ENCODE data around the gene MTHFD1L.

MTHFD1L gene

GRCh38 chr6:151010071-151010470 is 144.6 kb downstream of the MTHFD1L start:
- no peaks in the 10 kb centered on the region for H3F3A ChIP-seq (ENCODE audit: low read depth)
- no peak overlapping the region for H3K9ac ChIP-seq (ENCODE audit: low read depth, low read length, poor library complexity, severe bottlenecking)
- peaks cover 28% of the 10 kb centered on the region for H3K36me3 ChIP-seq (ENCODE audit: insufficient read depth, low read length)
- H2AFZ ChIP-seq (ENCODE audit: low read length): no peak overlapping the region
- H3K9me2 ChIP-seq (replicated peaks; ENCODE audit: low read depth, low read length): no peaks in the 10 kb centered on the region
- TF ChIP-seq CTCF (conservative IDR thresholded peaks at IDR 0.05; ENCODE audit: low read length) (no peak), EZH2phosphoT487 (IDR thresholded peaks at IDR 0.05; ENCODE audit: borderline replicate concordance) (no peak)
- no peak overlapping the region for H3K4me2 ChIP-seq (ENCODE audit: low read depth, low read length, poor library complexity, severe bottlenecking)
- no peaks in the 10 kb centered on the region for H3K9me3 ChIP-seq (ENCODE audit: insufficient read depth, low read depth, low read length)
- no peaks in the 10 kb centered on the region for H4K20me1 ChIP-seq (ENCODE audit: insufficient read depth, low read length, poor library complexity, severe bottlenecking)
- no peak overlapping the region for H3K4me3 ChIP-seq (ENCODE audit: low read length, poor library complexity, severe bottlenecking)
- H3K4me1 ChIP-seq (ENCODE audit: insufficient read depth, low read length, poor library complexity, severe bottlenecking): no peaks in the 10 kb centered on the region
- no peaks in the 10 kb centered on the region for H3K27me3 ChIP-seq (ENCODE audit: insufficient read depth, low read length, poor library complexity, severe bottlenecking)
- no peaks in the 10 kb centered on the region for H3K79me2 ChIP-seq (ENCODE audit: insufficient read depth, low read length)

GRCh38 chr6:151012321-151013294 is 147.1 kb downstream of the MTHFD1L start:
- no peaks in the 10 kb centered on the region for H3K4me1 ChIP-seq (ENCODE audit: insufficient read depth, low read length, poor library complexity, severe bottlenecking)
- no peak overlapping the region for H3K4me3 ChIP-seq (ENCODE audit: low read length, poor library complexity, severe bottlenecking)
- no peak overlapping the region for H3K9ac ChIP-seq (ENCODE audit: low read depth, low read length, poor library complexity, severe bottlenecking)
- no peaks in the 10 kb centered on the region for H3K79me2 ChIP-seq (ENCODE audit: insufficient read depth, low read length)
- no peaks in the 10 kb centered on the region for H3K9me2 ChIP-seq (replicated peaks; ENCODE audit: low read depth, low read length)
- no peaks in the 10 kb centered on the region for H4K20me1 ChIP-seq (ENCODE audit: insufficient read depth, low read length, poor library complexity, severe bottlenecking)
- H3F3A ChIP-seq (ENCODE audit: low read depth): no peaks in the 10 kb centered on the region
- no peaks in the 10 kb centered on the region for H3K27me3 ChIP-seq (ENCODE audit: insufficient read depth, low read length, poor library complexity, severe bottlenecking)
- no peaks in the 10 kb centered on the region for H3K9me3 ChIP-seq (ENCODE audit: insufficient read depth, low read depth, low read length)
- no peak overlapping the region for H2AFZ ChIP-seq (ENCODE audit: low read length)
- no peak overlapping the region for H3K4me2 ChIP-seq (ENCODE audit: low read depth, low read length, poor library complexity, severe bottlenecking)
- H3K36me3 ChIP-seq (ENCODE audit: insufficient read depth, low read length): peaks cover 45% of the 10 kb centered on the region
- no peak for TF ChIP-seq EZH2phosphoT487 (IDR thresholded peaks at IDR 0.05; ENCODE audit: borderline replicate concordance)
- TF ChIP-seq CTCF (conservative IDR thresholded peaks at IDR 0.05; ENCODE audit: low read length): no peak

GRCh38 chr6:151014404-151015100 is 149.1 kb downstream of the MTHFD1L start:
- no peaks in the 10 kb centered on the region for H3F3A ChIP-seq (ENCODE audit: low read depth)
- no peaks in the 10 kb centered on the region for H3K4me1 ChIP-seq (ENCODE audit: insufficient read depth, low read length, poor library complexity, severe bottlenecking)
- no peaks in the 10 kb centered on the region for H3K9me2 ChIP-seq (replicated peaks; ENCODE audit: low read depth, low read length)
- H3K79me2 ChIP-seq (ENCODE audit: insufficient read depth, low read length): no peaks in the 10 kb centered on the region
- H4K20me1 ChIP-seq (ENCODE audit: insufficient read depth, low read length, poor library complexity, severe bottlenecking): no peaks in the 10 kb centered on the region
- TF ChIP-seq CTCF (conservative IDR thresholded peaks at IDR 0.05; ENCODE audit: low read length) (peak; percentile 99), EZH2phosphoT487 (IDR thresholded peaks at IDR 0.05; ENCODE audit: borderline replicate concordance) (no peak)
- H3K36me3 ChIP-seq (ENCODE audit: insufficient read depth, low read length): peaks cover 58% of the 10 kb centered on the region
- H3K9ac ChIP-seq (ENCODE audit: low read depth, low read length, poor library complexity, severe bottlenecking): no peak overlapping the region
- H3K9me3 ChIP-seq (ENCODE audit: insufficient read depth, low read depth, low read length): no peaks in the 10 kb centered on the region
- no peak overlapping the region for H2AFZ ChIP-seq (ENCODE audit: low read length)
- H3K4me2 ChIP-seq (ENCODE audit: low read depth, low read length, poor library complexity, severe bottlenecking): no peak overlapping the region
- no peaks in the 10 kb centered on the region for H3K27me3 ChIP-seq (ENCODE audit: insufficient read depth, low read length, poor library complexity, severe bottlenecking)
- no peak overlapping the region for H3K4me3 ChIP-seq (ENCODE audit: low read length, poor library complexity, severe bottlenecking)
